ENCODE measurements around the gene PPP2R3C.
"Not testable (repeated sequence)": the region's sequence is repeated elsewhere in the genome, so short reads cannot be mapped to it uniquely, and the experiment has no call there.

Gene PPP2R3C

DNA sequence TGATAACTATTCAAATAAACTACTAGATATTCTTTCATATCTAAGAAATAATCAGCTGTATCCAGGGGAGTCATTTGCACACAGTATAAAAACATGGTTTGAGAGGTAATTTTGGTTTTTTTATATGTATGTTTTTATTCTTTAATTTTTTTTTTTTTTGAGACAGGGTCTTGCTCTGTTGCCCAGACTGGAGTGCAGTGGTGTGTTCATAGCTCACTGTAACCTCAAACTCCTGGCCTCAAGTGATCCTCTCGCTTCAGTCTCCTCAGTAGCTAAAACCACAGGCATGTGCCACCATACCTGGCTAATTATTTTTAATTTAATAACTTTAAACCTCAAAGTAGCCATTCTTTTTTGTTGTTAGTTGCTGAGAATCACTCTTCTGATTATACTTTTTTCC lies 2.3 kb upstream of the PPP2R3C start:
- no peak for DNase-seq (ENCODE audit: low read depth)

DNA sequence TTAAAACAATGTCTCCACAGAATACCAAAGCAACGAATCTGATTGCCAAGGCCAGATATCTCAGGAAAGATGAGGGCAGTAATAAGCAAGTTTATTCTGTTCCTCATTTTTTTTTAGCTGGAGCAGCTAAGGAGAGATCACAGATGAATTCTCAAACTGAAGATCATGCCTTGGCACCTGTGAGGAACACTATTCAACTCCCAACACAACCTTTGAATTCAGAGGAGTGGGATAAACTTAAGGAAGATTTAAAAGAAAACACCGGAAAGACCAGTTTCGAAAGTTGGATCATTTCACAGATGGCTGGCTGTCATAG lies 1.6 kb upstream of the PPP2R3C start:
- no peak for DNase-seq (ENCODE audit: low read depth)

DNA sequence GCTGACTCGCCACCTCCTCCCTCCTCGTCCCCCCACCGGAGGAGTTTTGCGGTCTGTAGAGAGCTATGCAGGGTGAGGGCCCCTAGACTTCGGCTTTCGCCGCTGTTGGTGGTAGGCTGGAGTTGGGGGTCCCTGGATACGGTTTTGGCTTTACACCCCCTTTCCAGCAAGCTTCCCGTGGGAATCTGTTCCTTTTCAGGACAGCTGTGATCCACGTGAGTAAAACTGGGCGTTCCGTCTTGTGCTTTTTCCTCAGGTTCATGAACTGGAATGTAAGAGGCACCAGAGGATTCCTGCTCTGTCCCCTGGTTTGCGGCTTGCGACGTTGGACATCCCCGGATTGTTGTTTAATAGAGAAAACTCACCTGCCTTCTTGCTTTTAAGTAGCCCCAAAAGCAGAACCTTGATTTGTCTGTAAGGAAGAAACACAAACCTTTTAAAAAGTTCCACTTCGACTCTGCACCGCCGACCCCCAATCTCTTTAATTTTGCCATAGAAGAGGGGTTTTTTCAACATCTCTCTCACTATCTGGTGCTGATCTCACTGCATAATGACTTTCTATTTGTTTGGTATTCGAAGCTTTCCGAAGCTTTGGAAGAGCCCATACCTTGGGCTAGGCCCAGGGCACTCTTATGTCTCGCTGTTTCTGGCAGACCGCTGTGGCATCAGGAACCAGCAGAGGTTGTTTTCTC lies 1.1 kb upstream of the PPP2R3C start:
- DNase-seq (ENCODE audit: low read depth) = peak; percentile 59

DNA sequence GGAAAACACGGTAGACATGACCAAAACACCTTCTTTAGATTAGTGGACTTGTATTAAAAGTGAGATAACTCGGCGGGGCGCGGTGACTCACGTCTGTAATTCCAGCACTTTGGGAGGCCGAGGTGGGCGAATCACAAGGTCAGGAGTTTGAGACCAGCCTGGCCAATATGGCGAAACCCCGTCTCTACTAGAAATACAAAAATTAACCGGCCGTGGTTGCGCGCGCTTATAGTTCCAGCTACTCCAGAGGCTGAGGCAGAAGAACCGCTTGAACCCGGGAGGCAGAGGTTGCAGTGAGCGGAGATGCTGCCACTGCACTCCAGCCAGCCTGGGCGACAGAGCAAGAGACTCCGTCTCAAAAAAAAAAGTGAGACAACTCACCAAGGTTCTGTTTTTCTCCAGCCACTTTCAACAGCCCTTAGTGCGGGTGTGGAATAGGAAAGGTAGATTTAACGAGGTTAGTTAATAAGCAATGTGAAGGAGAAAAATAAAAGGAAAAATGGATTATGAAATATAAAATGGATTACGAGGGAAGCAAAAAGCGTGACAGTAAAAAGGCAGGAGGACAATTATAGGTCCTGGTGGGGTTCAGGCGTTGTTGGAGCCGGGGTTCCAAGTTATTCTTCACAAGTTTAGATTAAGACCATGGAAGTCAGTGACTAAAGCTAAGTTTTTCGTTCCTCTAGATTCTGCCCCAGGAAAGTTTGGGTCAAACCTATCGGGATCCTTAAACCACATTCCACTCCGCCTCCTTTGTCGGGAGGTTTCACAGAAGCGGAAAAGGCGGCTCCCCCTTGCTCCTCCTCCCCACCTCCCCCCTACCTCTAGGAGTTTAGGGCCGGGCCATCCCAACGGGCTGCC lies 534 bp downstream of the PPP2R3C start:
- peak; percentile 46 for DNase-seq (ENCODE audit: low read depth)

DNA sequence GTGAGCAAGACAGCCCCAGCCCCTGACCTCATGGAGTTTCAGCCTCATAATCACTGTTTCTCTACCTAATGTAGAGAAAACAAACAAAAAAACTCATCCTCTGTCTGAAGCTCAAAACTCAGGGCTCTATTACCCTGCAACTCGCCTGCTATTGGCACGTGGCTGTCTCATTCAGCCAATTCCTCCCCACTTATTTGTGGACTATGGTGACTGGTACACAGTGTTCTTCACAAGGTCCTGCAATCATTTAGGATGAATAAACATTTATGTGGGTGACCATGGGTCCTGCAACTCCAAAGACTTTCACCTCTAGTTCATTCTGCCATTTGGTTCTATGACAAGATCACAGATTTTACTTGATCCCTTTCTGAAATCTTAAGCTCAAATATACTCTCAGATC lies 4.7 kb downstream of the PPP2R3C start:
- peak; percentile 47 for DNase-seq (ENCODE audit: low read depth)

DNA sequence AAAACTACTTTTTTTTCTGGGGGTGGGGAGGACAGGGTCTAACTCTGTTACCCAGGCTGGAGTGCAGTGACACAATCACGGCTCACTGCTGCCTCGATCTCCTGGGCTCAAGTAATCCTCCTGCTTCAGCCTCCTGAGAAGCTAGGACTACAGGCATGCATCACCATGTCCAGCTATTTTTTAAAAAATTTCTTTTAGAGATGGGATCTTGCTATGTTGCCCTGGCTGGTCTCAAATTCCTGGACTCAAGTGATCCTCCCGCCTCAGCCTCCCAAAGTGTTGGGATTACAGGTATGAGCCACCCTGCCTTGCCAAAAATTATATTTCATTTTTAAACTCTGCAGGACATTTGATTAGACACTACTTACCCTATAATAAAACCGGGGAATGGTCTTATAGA lies 5.5 kb downstream of the PPP2R3C start:
- no peak for DNase-seq (ENCODE audit: low read depth)

DNA sequence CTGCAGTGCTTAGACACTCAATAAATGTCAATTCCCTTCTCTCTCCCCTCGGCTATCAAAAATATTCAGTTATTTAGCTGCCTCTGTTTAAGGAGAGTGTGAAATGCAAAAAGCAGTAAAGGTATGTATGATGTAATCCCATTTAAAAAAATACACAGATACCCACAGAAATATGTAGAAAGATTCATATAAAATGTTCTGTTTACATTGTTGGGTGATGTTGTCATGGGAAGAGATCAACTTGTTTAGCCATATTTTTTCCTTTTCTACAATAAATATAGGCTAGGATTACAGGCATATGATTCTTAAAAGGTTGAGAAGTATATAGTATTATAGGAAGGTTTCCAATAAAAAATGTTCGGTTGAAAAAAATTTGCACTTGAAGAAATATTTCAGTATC lies 7.8 kb downstream of the PPP2R3C start:
- DNase-seq (ENCODE audit: low read depth) = peak; percentile 87

DNA sequence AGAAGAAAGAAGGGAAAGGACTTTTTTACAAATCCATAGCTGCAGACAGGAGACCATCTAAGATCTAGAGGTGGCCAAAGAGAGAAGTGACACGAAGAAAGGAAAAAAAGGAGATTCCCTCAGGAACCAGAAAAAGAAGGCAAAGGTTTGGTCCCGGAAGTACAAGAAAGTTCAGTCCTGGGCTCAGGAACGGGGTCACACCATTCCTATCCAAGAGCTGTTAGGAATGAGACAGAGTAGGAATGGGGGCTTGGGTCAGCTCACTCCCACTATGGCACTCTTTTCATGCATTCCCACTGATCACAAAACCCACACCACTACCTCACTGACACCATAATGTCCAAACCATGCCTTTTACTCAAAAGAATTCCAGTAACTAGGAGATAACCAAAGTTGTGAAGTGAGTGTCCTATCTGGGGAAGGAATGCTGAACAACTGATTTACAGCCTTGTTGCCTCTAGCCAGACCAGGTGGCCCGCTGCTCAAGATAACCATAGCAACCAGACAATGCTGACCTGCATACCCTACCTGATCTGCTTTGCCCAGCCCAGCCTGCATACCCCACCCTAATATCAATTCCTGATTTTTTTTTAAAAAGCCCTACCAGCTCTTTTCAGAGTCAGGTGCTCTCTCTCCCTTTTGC lies 8.4 kb downstream of the PPP2R3C start:
- DNase-seq (ENCODE audit: low read depth) = no peak

DNA sequence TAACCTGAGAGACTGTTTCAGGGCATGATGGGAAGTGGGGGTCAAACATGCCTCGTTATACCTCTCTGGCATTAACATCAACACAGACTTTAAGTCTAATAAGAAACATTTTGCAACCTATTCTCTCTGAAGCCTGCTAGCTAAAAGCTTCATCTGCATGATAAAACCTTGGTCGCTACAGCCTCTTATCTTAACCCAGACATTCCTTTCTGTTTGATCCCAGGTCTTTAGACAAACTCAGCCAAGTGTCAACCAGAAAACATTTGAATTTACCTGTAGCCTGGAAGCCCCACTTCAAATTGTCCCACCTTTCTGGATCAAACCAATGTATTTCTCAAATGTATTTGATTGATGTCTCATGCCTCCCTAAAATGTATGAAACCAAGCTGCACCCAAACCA lies 9.1 kb downstream of the PPP2R3C start:
- DNase-seq (ENCODE audit: low read depth) = no peak

DNA sequence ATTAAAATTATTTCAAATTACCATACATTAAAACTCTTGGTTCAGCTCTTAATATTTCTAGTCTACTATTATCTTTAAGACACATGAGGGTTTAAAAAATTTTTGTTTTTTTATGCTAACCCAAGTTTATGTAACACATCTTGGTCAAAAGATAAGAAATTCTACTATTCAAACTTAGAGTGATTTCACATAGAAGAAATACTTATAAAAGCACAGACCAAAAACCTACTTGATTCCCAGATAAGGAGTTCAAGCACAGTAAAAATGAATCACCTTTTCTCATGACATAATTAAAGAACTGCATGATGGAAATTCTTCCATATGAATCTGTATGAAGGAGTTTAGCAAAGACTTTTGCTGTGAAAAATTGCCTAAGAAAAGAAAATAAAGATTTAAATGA lies 13.9 kb downstream of the PPP2R3C start:
- DNase-seq (ENCODE audit: low read depth) = peak; percentile 18

DNA sequence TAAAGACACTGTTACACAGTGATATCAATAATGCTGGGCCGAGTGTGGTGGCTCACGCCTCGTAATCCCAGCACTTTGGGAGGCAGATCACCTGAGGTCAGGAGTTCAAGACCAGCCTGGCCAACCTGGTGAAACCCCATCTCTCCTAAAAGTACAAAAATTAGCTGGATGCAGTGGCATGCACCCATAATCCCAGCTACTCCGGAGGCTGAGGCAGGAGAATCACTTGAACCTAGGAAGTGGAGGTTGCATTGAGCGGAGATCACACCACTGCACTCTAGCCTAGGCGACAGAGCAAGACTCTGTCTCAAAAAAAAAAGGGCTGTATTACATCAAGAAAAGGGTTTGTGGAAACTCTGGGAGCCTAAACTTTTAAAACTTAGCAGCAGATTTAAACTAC lies 27.1 kb downstream of the PPP2R3C start:
- DNase-seq (ENCODE audit: low read depth) = not testable (repeated sequence)

DNA sequence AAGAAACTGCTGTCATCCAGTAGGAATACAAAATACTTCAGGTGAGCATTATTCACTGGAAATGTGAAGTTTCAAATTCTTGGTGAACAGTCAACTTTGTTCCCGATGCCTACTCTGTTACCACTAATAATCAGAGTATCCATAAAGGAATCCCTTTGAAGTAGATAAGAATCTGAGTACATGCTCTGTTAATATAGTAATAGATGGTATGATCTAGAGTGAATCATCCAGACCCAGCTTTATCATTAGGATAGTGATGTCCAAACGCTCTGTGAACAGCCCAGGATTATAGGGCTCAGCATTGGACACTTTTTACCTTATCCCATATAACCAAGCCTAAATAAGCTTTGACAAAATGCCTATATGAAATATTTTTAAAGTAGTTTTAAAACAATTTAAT lies 33.3 kb downstream of the PPP2R3C start:
- DNase-seq (ENCODE audit: low read depth) = peak; percentile 49

DNA sequence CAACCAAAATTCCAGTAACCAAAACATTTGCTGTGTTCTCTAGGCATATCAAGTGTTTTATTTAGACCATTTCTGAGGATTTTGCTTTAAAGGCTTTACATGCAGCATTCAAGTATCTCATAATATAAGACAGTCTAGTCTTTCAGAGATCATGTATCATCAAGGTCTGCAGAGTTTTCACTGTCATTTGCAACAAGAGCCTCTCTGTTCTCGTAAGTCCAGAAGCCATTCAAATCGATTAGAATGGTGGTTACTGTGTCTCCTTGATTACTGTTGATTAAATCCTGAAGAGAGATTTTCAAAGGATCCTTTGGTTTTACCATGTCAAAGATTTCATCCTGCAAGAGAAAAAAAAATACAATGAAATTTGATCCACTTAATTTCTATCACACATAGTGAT lies 36.3 kb downstream of the PPP2R3C start:
- no peak for DNase-seq (ENCODE audit: low read depth)

DNA sequence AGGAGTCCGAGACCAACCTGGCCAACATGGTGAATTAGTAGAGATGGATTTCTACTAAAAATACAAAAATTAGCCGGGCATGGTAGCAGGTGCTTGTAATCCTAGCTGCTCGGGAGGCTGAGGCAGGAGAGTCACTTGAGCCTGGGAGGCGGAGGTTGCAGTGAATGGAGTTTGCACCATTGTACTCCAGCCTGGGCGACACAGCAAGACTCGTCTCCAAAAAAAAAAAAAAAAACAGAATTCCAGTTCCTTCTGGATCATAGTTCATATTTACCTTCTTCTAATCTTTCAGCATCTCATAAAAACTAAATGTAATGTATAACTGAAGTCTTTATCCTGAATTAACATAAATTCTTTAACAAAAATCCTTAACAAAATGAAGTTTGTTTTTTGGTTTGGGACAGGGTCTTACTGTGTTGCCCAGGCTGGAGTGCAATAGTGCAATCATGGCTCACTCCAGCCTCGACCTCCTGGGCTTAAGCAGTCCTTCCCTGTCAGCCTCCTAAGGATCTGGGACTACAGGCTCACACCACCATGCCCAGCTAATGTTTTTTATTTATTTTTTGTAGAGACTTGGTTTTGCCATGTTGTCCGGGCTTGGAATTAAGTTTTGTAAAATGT lies 38.1 kb downstream of the PPP2R3C start:
- no peak for DNase-seq (ENCODE audit: low read depth)

DNA sequence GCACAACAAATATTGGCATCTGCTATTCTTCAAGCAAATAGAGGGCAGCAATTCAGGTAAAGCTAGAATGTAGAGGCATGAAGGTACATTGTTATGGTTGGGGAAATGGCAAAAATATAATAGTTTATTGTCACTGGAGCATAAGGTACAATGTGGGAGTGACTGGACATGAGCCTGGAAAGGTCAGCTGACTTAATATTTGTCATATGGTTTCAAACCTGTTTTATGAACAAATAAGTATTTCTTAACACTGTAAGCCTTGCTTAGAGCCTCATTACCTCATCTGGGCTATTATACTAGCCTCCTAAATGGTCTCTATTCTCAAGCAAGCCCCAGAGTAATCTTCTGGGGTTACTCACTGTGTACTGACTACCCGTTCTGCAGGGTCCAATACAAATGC lies 42.0 kb downstream of the PPP2R3C start:
- DNase-seq (ENCODE audit: low read depth) = no peak

DNA sequence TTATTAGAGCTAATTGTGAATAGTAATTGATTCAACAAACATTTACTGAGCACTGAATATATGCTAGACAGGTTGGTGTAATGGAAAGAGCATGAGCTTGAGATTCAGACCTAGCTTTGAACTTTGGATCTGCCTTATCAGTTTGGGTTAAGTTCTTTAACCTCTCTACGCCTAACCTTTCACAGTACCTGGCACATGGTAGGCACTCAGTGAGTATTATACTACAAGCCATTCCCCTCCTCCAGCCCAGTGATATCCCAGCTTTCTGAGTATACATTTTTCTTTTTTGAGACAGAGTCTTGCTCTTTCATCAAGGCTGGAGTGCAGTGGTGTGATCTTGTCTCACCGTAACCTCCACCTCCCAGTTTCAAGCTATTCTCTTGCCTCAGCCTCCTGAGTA lies 43.7 kb downstream of the PPP2R3C start:
- no peak for DNase-seq (ENCODE audit: low read depth)

DNA sequence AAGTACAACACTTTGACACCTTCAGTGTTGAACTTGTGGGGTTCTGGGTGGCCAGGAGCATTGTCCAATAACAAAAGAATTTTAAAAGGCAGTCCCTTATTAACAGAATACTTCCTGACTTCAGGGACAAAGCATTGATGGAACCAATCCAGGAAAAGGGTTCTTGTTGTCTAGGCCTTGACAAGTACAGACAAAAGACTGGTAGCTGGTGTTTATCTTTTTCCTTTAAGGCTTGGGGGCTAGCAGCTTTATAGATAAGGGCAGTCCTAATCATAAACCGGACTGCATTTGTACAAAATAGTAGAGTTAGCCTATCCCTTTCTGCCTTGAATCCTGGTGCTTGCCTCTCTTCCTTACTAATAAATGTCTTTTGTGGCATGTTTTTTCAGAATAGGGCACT lies 48.3 kb downstream of the PPP2R3C start:
- no peak for DNase-seq (ENCODE audit: low read depth)

DNA sequence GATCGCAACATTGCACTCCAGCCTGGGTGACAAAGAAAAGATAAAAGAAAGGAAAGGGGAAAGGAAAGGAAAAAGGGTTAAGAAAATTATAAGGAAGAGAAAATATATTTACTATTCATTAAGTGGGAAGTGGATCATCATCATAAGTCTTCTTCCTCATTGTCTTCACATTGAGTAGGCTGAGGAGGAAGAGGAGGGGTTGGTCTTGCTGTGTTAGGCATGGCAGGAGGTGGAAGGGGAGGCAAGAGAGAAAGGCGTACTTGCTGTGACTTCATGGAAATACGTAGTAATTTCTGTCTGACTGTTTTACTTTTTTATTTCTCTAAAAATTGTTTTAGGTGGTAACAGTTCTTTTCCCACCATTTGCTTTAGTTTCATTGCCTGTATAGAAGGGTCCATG lies 49.6 kb downstream of the PPP2R3C start:
- no peak for DNase-seq (ENCODE audit: low read depth)

DNA sequence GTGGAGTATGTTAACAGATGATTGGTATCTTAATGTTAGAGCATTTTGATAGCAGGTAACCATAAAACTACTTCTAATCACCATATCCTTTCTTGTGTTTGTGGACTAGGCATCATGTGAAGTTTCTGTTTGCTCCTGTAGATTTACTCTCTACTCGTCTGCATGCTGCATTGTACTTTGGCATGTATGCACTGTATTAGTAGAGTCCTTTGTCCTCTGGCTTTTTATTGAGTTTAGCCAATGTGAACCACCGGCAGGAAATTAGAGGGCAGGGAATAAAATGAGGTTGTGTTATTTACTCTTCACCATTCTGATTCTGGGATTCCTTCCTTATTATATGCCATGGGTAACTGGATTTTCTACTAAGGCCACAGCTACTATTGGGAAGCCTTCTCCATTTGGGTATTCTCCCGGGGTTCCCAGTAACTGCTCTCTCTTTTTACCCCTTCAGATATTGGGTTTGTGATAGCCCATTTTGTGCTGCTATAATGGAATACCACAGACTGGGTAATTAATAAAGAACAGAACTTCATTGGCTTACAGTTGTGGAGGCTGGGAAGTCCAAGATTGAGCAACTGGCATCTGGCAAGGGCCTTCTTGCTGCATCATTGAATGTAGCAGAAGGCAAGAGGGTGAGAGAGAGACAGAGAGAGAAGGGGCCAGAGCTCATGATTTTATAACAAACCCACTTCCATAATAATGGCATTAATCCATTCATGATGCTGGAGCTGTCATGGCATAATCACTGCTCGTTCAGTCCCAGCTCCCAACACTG lies 53.4 kb downstream of the PPP2R3C start:
- DNase-seq (ENCODE audit: low read depth) = peak; percentile 69

DNA sequence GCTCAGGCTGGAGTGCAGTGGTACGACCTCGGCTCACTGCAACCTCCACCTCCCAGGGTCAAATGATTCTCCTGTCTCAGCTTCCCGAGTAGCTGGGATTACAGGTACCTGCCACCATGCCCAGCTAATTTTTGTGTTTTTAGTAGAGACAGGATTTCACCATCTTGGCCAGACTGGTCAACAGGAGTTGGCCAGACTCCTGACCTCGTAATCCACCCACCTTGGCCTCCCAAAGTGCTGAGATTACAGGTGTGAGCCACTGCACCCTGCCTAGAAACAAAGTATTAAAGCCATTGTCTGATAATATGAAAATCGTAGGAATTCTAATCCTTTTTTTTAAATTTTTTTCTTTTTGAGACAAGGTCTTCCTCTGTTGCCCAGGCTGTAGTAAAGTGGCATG lies 56.1 kb downstream of the PPP2R3C start:
- not testable (repeated sequence) for DNase-seq (ENCODE audit: low read depth)

DNA sequence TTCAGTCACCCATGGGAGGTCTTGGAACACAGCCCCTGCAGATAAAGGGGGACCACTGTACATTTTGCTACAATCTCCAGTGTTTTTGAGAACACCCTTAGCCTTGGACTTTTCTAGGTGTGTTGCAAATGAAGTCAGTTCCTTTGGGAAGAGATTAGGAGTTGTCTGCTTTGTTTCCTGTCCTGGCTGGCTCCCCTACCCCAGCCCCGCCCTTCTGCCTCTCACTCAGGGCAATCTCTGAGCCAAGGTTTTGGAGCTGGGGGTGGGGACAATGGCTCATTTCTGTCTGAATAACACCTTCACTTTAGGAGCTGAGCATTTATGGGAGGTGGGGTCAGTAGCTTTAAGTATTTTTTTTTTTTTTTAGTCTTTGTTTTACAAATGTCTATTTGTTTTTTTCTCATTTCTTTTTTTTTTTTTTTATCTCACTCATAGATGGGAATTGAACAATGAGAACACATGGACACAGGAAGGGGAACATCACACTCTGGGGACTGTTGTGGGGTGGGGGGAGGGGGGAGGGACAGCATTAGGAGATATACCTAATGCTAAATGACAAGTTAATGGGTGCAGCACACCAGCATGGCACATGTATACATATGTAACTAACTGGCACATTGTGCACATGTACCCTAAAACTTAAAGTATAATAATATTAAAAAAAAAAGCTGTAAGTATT lies 60.5 kb downstream of the PPP2R3C start:
- not testable (repeated sequence) for DNase-seq (ENCODE audit: low read depth)

All from iris pigment epithelial cell (primary cell).